Activated CD4-positive, alpha-beta T cell treated with anti-CD3 and anti-CD28 coated beads for 36 hours (primary cell): ENCODE data around the gene CALML5. TPM values are rescaled to one million over a fixed set of nuclear protein-coding genes. Genes with fewer than 3 reads are reported as not detected.

ENCODE experiments used
- ATAC-seq: fragments of 200-7000 bp; cut with Tn5 transposase; one replicate; pipeline ENCODE4 v1.10.0; 2021; ENCODE audit warnings: mild to moderate bottlenecking, moderate library complexity
- CTCF ChIA-PET: fragments of 350-600 bp; sonication (Branson Sonifier 250); formaldehyde crosslinking; loops from one replicate; lab custom pipeline; 2021; ENCODE audit warnings: antibody characterized with exemption; lab: Charles Lee
- POLR2A ChIA-PET: fragments of 350-600 bp; sonication (Branson Sonifier 250); formaldehyde crosslinking; loops from one replicate; lab custom pipeline; 2021; ENCODE audit warnings: antibody characterized with exemption, inconsistent platforms; lab: Charles Lee
- DNase-seq: peaks from one replicate; pipeline ENCODE4 v3.0.0-alpha.2; 2020
- H3K27ac Mint-ChIP-seq: one replicate; pipeline ENCODE4 v1.8.0; 2021; ENCODE audit warnings: mixed read lengths
- H3K27me3 Mint-ChIP-seq: one replicate; pipeline ENCODE4 v1.8.0; 2021; ENCODE audit warnings: mixed read lengths
- H3K36me3 Mint-ChIP-seq: one replicate; pipeline ENCODE4 v1.8.0; 2021; ENCODE audit warnings: low read depth, mixed read lengths
- H3K4me1 Mint-ChIP-seq: one replicate; pipeline ENCODE4 v1.8.0; 2021; ENCODE audit warnings: mixed read lengths
- H3K4me3 Mint-ChIP-seq: one replicate; pipeline ENCODE4 v1.8.0; 2021; ENCODE audit warnings: mild to moderate bottlenecking, moderate library complexity, mixed read lengths
- H3K9me3 Mint-ChIP-seq: one replicate; pipeline ENCODE4 v1.8.0; 2021; ENCODE audit warnings: low read depth, mixed read lengths
- intact Hi-C, 2 experiments: fragments of 100-400 bp; cut with DNase I in 1 of 2; cut with micrococcal nuclease in 1 of 2; formaldehyde crosslinking; loops; one replicate each; pipeline versions ENCODE4 v1.14.2 to v1.15.1; 2022 to 2024; cut with DNase I, micrococcal nuclease
- total RNA-seq, 2 experiments: library from RNA; stranded (reverse); gene quantifications; one replicate each; pipeline ENCODE4 v1.2.3, GENCODE V29; 2021

The CALML5 gene
- total RNA-seq, 2 experiments from 2014 or later, result not detected

- H3K4me3 Mint-ChIP-seq, result no peak overlapping the region
- H3K9me3 Mint-ChIP-seq, result no peaks in the 10 kb centered on the region
- no peak for DNase-seq
- peaks cover 33% of the 10 kb centered on the region for H3K4me1 Mint-ChIP-seq
- H3K36me3 Mint-ChIP-seq, result peaks cover 19% of the 10 kb centered on the region
- H3K27me3 Mint-ChIP-seq, result no peaks in the 10 kb centered on the region
- no peak overlapping the region for H3K27ac Mint-ChIP-seq
- POLR2A ChIA-PET, result no interaction called here
- intact Hi-C loops, result no loop called here
- CTCF ChIA-PET, result interaction anchor here (0.6 kb wide), 1 partner anchor 206 kb away, joined by 3 read pairs; no protein-coding TSS in a partner anchor
- ATAC-seq, result no peak
Observed at GRCh38 chr10:5450605-5451384, 48.6 kb downstream of the CALML5 start.

- CTCF ChIA-PET, result interaction anchor here (0.6 kb wide), 1 partner anchor 207 kb away, joined by 3 read pairs; no protein-coding TSS in a partner anchor
Observed at GRCh38 chr10:5449823-5450222, 49.5 kb downstream of the CALML5 start.

GRCh38 chr10:5449227-5449626 is 50.1 kb downstream of the CALML5 start:
- CTCF ChIA-PET, result no interaction called here
- no peak overlapping the region for H3K4me3 Mint-ChIP-seq

More at GRCh38 chr10:5449823-5450222, 49.5 kb downstream of the CALML5 start:
- Mint-ChIP-seq H3K27ac (no peak overlapping the region), H3K4me3 (no peak overlapping the region), H3K4me1 (peaks cover 35% of the 10 kb centered on the region), H3K36me3 (peaks cover 13% of the 10 kb centered on the region), H3K27me3 (no peaks in the 10 kb centered on the region), H3K9me3 (no peaks in the 10 kb centered on the region)
- POLR2A ChIA-PET, result no interaction called here
- intact Hi-C loops, result loop anchor here (5.0 to 10.0 kb wide), 4 partner anchors 102 to 605 kb away; partner anchors contain the start of genes GDI2 (in 1 of the 2) and TASOR2 (in 1 of the 2)
- ATAC-seq, result no peak
- no peak for DNase-seq

More at GRCh38 chr10:5449227-5449626, 50.1 kb downstream of the CALML5 start:
- intact Hi-C loops, result loop anchor here (5.0 to 10.0 kb wide), 4 partner anchors 103 to 606 kb away; partner anchors contain the start of genes GDI2 (in 1 of the 2) and TASOR2 (in 1 of the 2)
- peaks cover 41% of the 10 kb centered on the region for H3K4me1 Mint-ChIP-seq
- no peak overlapping the region for H3K27ac Mint-ChIP-seq
- no peak for DNase-seq
- no peaks in the 10 kb centered on the region for H3K27me3 Mint-ChIP-seq
- no peak for ATAC-seq
- POLR2A ChIA-PET, result no interaction called here
- peaks cover 13% of the 10 kb centered on the region for H3K36me3 Mint-ChIP-seq
- H3K9me3 Mint-ChIP-seq, result no peaks in the 10 kb centered on the region

Other genes starting within 250 kb of the CALML5 start
- gene UCN3, start 134.6 kb downstream of the CALML5 start, total RNA-seq, result not detected
- not detected for gene TUBAL3, start 94.7 kb downstream of the CALML5 start, total RNA-seq
- 10 to 100 TPM; 27.8 to 34.8 TPM for gene NET1, start 87.0 kb downstream of the CALML5 start, total RNA-seq
- gene CALML3, start 25.4 kb upstream of the CALML5 start, total RNA-seq, result not detected
- 1 to 10 TPM; 6.4 to 9.8 TPM for gene ASB13, start 167.0 kb upstream of the CALML5 start, total RNA-seq
- 10 to 100 TPM; 41.9 to 45.4 TPM for gene TASOR2, start 185.3 kb upstream of the CALML5 start, total RNA-seq